NT2/D1 (cell line): Measurements from ENCODE around the gene NFX1.
"Not testable (repeated sequence)": the region's sequence is repeated elsewhere in the genome, so short reads cannot be mapped to it uniquely, and the experiment has no call there.

Experiments
- DNase-seq: peaks from one replicate; pipeline ENCODE4 v3.0.0-alpha.2; 2011; ENCODE audit warnings: low read depth, low spot score
- H3K27me3 ChIP-seq: 2 replicates; pipeline ENCODE4 v1.6.0; 2011; ENCODE audit warnings: mild to moderate bottlenecking; ENCODE audit not compliant: insufficient read length, insufficient read depth
- H3K36me3 ChIP-seq: 2 replicates; pipeline ENCODE4 v1.6.1; 2011; ENCODE audit warnings: mild to moderate bottlenecking, low read length, mixed read lengths; ENCODE audit not compliant: insufficient read depth, insufficient read length
- H3K4me1 ChIP-seq: 2 replicates; pipeline ENCODE4 v1.5.1; 2011; ENCODE audit not compliant: insufficient read depth, insufficient read length
- H3K4me3 ChIP-seq: 2 replicates; pipeline ENCODE4 v1.5.1; 2011; ENCODE audit warnings: low read depth; ENCODE audit not compliant: insufficient read length
- H3K9ac ChIP-seq: 2 replicates; pipeline ENCODE4 v1.6.0; 2011; ENCODE audit warnings: low read depth; ENCODE audit not compliant: insufficient read length
- H3K9me3 ChIP-seq: 2 replicates; pipeline ENCODE4 v1.5.1; 2011; ENCODE audit warnings: mild to moderate bottlenecking, low read length; ENCODE audit not compliant: insufficient read depth
- SUZ12 ChIP-seq: IDR thresholded peaks from 2 replicates; pipeline ENCODE4 v1.6.1; 2011; ENCODE audit not compliant: insufficient read length, insufficient read depth; ENCODE audit errors: extremely low read depth
- YY1 ChIP-seq: IDR thresholded peaks from 2 replicates; pipeline ENCODE4 v1.6.1; 2011; ENCODE audit not compliant: insufficient read length, insufficient read depth
- ZNF274 ChIP-seq: IDR thresholded peaks from 2 replicates; pipeline ENCODE4 v1.6.1; 2011; ENCODE audit warnings: mild to moderate bottlenecking, low read depth, low read length

The NFX1 gene

GRCh38 chr9:33329979-33330378 lies 39.7 kb downstream of the NFX1 start:
- no peak for TF ChIP-seq SUZ12
- no peak for TF ChIP-seq YY1
- TF ChIP-seq ZNF274, result no peak
- Histone ChIP-seq H3K36me3 (peaks cover 69% of the 10 kb centered on the region), H3K9ac (no peak overlapping the region), H3K4me3 (no peak overlapping the region), H3K4me1 (no peaks in the 10 kb centered on the region), H3K27me3 (no peaks in the 10 kb centered on the region), H3K9me3 (no peaks in the 10 kb centered on the region)
- no peak for DNase-seq

GRCh38 chr9:33331377-33331891 lies 41.1 kb downstream of the NFX1 start:
- no peak overlapping the region for H3K9ac ChIP-seq
- H3K4me3 ChIP-seq, result no peak overlapping the region
- TF ChIP-seq YY1, result no peak
- no peak for TF ChIP-seq SUZ12
- TF ChIP-seq ZNF274, result no peak
- peaks cover 78% of the 10 kb centered on the region for H3K36me3 ChIP-seq
- H3K27me3 ChIP-seq, result no peaks in the 10 kb centered on the region
- no peaks in the 10 kb centered on the region for H3K4me1 ChIP-seq
- no peaks in the 10 kb centered on the region for H3K9me3 ChIP-seq
- no peak for DNase-seq

- Histone ChIP-seq H3K9me3 (no peaks in the 10 kb centered on the region), H3K36me3 (peaks cover 81% of the 10 kb centered on the region), H3K4me1 (no peaks in the 10 kb centered on the region), H3K27me3 (no peaks in the 10 kb centered on the region), H3K9ac (no peak overlapping the region), H3K4me3 (no peak overlapping the region)
- TF ChIP-seq SUZ12 (no peak), ZNF274 (no peak), YY1 (no peak)
- DNase-seq, result no peak
Measured at GRCh38 chr9:33332011-33332410, 41.7 kb downstream of the NFX1 start.

DNA sequence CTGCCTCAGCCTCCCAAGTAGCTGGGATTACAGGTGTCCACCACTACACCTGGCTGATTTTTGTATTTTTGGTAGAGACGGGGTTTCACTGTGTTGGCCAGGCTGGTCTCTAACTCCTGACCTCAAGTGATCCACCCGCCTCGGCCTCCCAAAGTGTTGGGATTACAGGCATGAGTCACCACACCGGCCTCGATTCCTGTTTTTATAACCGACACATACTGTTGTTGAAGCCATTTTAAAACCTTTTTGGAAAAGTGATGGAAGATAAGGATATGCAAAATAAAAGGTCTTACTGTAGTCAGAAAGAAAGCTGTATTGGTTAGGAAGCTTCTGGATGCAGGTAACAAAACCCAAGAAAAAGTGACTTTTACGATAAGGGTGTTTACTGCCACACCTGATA lies 42.6 kb downstream of the NFX1 start:
- not testable (repeated sequence) for H3K9ac ChIP-seq, DNase-seq, H3K4me3 ChIP-seq, H3K9me3 ChIP-seq, H3K4me1 ChIP-seq, H3K27me3 ChIP-seq
- H3K36me3 ChIP-seq, result peaks cover 83% of the 10 kb centered on the region

- TF ChIP-seq YY1 (no peak), SUZ12 (no peak), ZNF274 (no peak)
- H3K4me1 ChIP-seq, result no peaks in the 10 kb centered on the region
- H3K9ac ChIP-seq, result no peak overlapping the region
- peaks cover 38% of the 10 kb centered on the region for H3K9me3 ChIP-seq
- peaks cover 87% of the 10 kb centered on the region for H3K36me3 ChIP-seq
- no peaks in the 10 kb centered on the region for H3K27me3 ChIP-seq
- DNase-seq, result no peak
- H3K4me3 ChIP-seq, result no peak overlapping the region
Measured at GRCh38 chr9:33340186-33340585, 49.9 kb downstream of the NFX1 start.

- H3K9me3 ChIP-seq, result peaks cover 38% of the 10 kb centered on the region
- H3K9ac ChIP-seq, result no peak overlapping the region
- no peak overlapping the region for H3K4me3 ChIP-seq
- TF ChIP-seq SUZ12 (no peak), ZNF274 (no peak), YY1 (no peak)
- H3K27me3 ChIP-seq, result no peaks in the 10 kb centered on the region
- H3K4me1 ChIP-seq, result no peaks in the 10 kb centered on the region
- DNase-seq, result no peak
- peaks cover 89% of the 10 kb centered on the region for H3K36me3 ChIP-seq
Measured at GRCh38 chr9:33341182-33341581, 50.9 kb downstream of the NFX1 start.

GRCh38 chr9:33344145-33344544 lies 53.8 kb downstream of the NFX1 start:
- peaks cover 20% of the 10 kb centered on the region for H3K9me3 ChIP-seq
- no peak overlapping the region for H3K9ac ChIP-seq
- DNase-seq, result no peak
- no peak overlapping the region for H3K4me3 ChIP-seq
- TF ChIP-seq ZNF274, result no peak
- no peak for TF ChIP-seq SUZ12
- TF ChIP-seq YY1, result no peak
- no peaks in the 10 kb centered on the region for H3K27me3 ChIP-seq
- H3K36me3 ChIP-seq, result peaks cover 92% of the 10 kb centered on the region
- H3K4me1 ChIP-seq, result no peaks in the 10 kb centered on the region

GRCh38 chr9:33346564-33346963 lies 56.2 kb downstream of the NFX1 start:
- no peak for DNase-seq
- no peaks in the 10 kb centered on the region for H3K9me3 ChIP-seq
- H3K4me1 ChIP-seq, result no peaks in the 10 kb centered on the region
- no peak overlapping the region for H3K9ac ChIP-seq
- H3K4me3 ChIP-seq, result no peak overlapping the region
- no peaks in the 10 kb centered on the region for H3K27me3 ChIP-seq
- peaks cover 76% of the 10 kb centered on the region for H3K36me3 ChIP-seq
- TF ChIP-seq SUZ12, result no peak
- no peak for TF ChIP-seq ZNF274
- no peak for TF ChIP-seq YY1
